ENCODE data around the gene FAM216A.
"Not testable (repeated sequence)": the region's sequence is repeated elsewhere in the genome, so short reads cannot be mapped to it uniquely, and the experiment has no call there.

The FAM216A gene

DNA sequence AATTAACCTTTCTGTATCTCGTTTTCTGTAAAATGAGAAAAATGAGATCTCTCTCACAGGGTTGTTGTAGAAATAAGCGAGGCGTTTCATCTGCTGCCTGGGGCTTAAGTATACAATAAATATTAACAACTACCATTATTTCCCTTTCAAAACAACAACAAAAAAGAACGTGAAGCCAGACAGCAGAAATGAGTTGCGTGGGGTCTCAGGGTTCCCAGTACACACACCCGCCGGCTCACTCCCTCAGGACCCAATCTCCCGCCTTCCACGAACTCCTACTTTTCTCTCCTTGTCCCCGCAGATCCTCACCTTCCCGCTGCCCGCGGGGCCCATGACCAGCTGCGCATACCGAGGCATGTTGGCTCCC, 815 bp upstream of the FAM216A start:
- no peak for DNase-seq
- in situ Hi-C loops (cut with MboI; ENCODE audit: low pct_unique_long_range_greater_than_20kb, low sequenced_read_pairs) = no loop called here

DNA sequence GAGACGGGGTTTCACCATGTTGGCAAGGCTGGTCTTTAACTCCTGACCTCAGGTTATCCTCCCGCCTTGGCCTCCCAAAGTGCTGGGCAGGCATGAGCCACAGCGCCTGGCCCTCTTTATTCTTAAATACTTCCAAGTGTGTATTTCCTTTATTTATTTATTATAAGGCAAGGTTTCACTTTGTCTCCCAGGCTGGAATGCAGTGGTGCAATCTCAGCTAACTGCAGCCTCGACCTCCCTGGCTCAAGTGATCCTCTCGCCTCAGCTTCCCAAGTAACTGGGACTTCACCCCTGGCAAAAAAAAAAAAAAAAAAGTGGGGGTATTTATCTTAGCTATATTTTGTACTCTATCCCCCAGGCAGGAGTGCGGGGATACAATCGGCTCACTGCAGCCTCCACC, 6.8 kb downstream of the FAM216A start:
- in situ Hi-C loops (cut with MboI; ENCODE audit: low pct_unique_long_range_greater_than_20kb, low sequenced_read_pairs) = no loop called here
- DNase-seq = no peak

DNA sequence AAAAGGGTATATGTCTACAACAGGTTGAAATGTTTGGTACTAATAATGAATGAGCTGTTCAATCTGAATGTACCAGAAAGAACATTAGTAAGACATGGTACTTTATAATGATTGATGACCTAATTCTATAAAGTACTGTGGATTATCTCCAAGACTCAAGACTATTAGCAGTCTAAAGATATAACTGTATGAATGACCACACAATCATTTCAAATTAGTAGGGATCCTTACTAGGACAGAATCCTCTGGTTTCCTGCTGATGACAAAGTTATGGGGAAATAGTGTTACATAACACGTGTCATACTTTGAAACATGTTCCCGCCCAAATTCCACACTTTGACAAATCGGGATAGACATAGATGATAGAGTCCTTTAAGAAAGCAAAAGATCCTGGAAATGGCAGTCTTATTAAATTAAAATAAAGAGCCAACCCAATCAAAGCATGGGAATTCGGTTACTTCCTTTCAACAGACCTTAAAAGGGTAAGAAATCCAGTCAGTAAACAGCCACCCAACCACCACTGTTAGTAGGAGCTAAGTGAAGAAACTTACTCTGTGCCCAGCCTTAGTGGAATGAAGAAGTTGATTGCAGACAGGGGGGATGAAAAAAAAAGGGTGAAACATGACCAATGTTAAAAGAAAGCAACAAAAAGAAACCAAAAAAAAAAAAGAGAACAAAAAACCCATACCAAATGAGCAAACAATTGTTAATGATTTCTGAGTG, 30.5 kb downstream of the FAM216A start:
- peak; percentile 50 for DNase-seq
- in situ Hi-C loops (cut with MboI; ENCODE audit: low pct_unique_long_range_greater_than_20kb, low sequenced_read_pairs) = no loop called here

DNA sequence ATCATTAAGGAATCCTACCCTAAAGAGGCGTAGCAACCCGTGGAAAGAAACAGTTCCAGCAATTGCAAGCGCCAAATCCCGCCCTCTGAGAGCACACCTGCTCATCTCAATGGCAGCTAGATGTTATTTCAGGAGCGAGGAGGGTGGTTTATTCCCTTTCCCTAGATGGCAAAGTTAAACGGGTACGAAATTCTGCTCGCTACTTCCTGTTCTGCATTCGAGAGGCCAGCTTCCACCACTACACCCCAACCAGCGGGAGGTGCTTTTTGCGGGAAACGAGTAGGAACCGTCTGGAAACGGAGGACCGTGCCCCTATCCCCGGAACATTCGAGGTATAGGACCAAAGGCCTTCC, 32.7 kb downstream of the FAM216A start:
- in situ Hi-C loops (cut with MboI; ENCODE audit: low pct_unique_long_range_greater_than_20kb, low sequenced_read_pairs) = no loop called here
- peak; percentile 82 for DNase-seq

DNA sequence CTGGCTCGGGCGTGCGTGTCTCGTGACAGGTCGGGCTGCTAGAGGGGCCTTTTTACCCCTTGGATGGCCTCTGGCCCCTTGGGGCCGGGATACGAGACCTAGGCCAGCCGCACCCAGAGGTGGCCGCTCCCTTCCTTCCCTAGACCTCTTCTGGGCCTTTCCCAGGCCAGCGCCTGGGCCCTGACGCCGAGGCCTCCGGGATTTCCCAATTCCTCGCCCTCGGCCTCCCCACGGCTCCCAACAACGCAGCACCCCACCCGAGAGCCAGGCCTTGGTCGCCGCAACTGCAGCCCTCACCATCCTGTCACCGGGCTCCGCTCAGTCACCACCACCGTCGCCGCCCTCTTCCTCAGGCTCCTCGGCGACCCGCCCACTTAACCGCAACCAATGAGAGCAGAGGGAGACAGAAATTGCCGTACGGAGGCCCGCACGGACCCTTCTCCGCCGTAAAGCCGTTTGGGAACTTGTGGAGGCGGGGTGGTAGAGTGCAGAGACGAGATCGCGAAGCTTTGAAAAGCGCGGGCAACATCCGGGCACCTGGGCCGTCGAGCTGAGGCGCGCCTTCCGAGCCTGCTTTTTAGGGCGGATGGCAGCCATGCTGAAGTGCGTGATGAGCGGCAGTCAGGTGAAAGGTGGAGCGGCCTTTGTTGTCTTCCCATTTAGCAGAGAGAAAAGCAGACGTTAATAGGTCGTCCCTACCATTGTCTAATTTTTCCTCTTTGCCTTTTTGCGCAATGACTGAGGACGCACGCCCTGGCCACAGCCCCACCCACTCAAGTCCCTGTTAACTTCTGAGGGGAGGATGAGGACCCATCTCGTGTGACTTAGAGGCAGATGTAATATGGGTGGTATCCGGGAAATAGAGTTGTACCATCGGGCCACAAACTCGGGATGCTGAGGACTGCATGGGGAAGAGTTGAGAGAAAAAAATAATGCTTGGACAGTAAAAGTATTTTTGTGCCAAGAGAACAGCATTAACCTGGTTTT, 33.4 kb downstream of the FAM216A start, which contains the start of the genes RAD9B and VPS29:
Gene RAD9B (plus strand): TSS at position 580 of the 987 bp plus-strand sequence. CDS start 7 bp downstream, at position 587.
Gene VPS29 (minus strand): TSS at position 360 of the 987 bp plus-strand sequence. CDS start 60 bp downstream, at position 300.
- peak; percentile 100 for DNase-seq
- in situ Hi-C loops (cut with MboI; ENCODE audit: low pct_unique_long_range_greater_than_20kb, low sequenced_read_pairs) = no loop called here

DNA sequence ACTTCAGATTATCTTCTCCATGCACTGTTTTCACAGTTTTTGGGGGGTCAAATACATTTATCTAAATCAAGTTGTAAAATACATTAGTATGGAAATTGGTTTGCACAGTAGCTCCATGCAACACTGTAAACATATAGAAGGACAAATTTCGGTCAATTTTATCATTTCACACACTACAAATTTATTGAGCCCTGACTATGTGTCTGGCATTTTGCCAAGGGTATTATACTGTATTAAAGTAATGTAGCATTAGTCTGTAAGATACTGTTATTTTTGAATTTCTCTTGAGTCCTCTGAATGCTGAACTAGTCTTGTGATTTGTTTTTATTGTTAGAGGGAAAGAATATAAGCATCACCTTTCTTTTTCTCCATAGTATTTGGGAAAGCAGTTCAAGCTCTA, 34.8 kb downstream of the FAM216A start:
- in situ Hi-C loops (cut with MboI; ENCODE audit: low pct_unique_long_range_greater_than_20kb, low sequenced_read_pairs) = no loop called here
- DNase-seq = no peak

DNA sequence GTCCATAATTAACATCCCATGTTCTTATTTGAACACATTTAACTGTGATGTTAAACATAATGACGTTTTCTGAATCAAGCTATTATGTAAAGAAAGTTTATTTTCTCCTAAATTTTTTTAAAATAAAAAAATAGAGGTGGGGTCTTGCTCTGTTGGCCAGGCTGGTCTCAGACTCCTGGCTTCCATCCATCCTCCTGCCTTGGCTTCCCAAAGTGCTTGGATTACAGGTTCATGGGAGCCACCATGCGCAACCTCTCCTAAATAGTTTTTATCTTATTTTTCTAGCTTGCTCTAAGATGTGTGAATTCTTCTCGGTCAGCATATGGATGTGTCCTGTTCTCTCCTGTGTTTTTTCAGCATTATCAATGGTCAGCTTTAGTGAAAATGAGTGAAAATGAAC, 36.7 kb downstream of the FAM216A start:
- DNase-seq = no peak
- in situ Hi-C loops (cut with MboI; ENCODE audit: low pct_unique_long_range_greater_than_20kb, low sequenced_read_pairs) = no loop called here

DNA sequence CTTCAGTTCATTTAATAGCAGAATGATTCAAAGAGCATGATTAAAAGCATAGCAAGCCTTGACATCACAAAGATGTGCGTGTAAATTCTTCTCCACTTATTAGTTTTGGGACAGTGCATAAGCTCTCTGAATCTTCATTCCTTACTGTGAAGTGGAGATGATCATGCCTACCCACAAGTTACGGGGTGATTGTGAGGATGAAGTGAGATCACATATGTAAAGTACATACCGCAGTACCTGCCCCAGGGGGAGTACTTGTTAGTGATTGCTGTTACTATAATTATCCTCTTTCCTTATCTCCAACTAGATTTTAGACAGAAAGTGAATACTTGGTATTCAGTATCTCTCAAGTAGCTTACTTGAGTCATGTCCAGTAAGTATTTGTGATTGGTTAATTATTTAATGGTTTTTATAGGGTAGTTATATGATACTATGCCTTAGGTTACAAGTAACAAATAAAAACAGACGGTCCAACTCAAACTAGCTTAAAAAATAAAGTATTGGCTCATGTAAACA, 39.5 kb downstream of the FAM216A start:
- in situ Hi-C loops (cut with MboI; ENCODE audit: low pct_unique_long_range_greater_than_20kb, low sequenced_read_pairs) = no loop called here
- DNase-seq = no peak

DNA sequence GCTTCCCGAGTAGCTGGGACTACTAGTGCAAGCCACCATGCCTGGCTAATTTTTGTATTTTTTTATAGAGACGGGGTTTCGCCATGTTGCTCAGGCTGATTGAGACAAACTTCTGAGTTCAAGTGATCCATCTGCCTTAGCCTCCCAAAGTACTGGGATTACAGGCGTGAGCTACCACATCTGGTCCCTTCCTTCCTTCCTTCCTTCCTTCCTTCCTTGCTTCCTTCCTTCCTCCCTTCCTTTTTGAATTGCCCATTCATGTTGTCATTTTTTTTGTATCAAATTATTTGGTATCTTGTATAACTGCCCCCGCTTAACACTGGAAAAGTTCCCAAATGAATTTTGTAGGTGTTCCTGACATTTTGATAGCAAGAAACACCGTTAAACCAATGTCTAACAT, 45.2 kb downstream of the FAM216A start:
- in situ Hi-C loops (cut with MboI; ENCODE audit: low pct_unique_long_range_greater_than_20kb, low sequenced_read_pairs) = no loop called here
- no peak for DNase-seq

DNA sequence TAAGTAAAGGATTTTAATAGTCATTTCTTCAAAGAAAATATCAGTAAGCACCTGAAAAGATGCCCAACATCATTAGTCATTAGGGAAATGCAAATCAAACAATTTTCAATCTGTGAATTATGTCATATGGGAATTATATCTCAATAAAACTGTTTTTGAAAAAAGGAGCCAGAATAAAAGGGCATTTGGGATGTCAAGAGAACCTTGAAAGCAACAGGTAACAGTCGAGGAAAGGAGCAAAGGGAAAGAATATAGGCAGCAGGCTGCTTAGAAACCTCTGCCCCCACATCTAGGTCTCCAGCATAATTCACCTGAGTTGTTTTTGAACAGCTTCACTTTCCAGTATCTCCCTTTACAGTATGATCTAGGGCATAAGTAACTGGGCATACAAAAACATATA, 45.7 kb downstream of the FAM216A start:
- no peak for DNase-seq
- in situ Hi-C loops (cut with MboI; ENCODE audit: low pct_unique_long_range_greater_than_20kb, low sequenced_read_pairs) = no loop called here

DNA sequence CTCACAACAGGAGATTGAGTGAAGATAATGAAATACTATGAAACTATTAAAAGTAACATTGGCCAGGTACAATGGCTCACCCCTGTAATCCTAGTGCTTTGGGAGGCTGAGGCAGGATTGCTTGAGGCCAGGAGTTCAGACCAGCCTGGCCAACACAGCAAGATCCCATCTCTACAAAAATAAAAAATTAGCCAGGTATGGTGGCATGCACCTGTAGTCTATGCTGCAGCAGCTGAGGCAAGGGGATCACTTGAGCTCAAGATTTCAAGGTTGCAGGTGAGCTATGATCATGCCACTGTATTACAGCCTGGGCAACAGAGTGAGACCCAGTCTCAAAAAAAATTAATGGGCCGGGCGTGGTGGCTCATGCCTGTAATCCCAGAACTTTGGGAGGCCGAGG, 48.4 kb downstream of the FAM216A start:
- no peak for DNase-seq
- in situ Hi-C loops (cut with MboI; ENCODE audit: low pct_unique_long_range_greater_than_20kb, low sequenced_read_pairs) = no loop called here

DNA sequence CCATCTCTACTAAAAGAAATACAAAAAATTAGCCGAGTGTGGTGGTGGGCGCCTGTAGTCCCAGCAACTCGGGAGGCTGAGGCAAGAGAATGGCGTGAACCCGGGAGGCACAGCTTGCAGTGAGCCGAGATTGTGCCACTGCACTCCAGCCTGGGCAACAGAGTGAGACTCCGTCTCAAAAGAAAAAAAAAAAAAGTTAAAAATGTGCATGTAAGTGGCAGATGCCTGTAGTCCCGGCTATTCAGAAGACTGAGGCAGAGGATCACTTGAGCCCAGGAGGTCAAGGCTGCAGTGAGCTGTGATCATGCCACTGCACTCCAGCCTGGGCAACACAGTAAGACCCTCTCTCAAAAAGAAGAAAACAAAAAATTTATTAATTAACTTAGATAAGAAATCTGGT, 49.4 kb downstream of the FAM216A start:
- in situ Hi-C loops (cut with MboI; ENCODE audit: low pct_unique_long_range_greater_than_20kb, low sequenced_read_pairs); DNase-seq: not testable (repeated sequence)

DNA sequence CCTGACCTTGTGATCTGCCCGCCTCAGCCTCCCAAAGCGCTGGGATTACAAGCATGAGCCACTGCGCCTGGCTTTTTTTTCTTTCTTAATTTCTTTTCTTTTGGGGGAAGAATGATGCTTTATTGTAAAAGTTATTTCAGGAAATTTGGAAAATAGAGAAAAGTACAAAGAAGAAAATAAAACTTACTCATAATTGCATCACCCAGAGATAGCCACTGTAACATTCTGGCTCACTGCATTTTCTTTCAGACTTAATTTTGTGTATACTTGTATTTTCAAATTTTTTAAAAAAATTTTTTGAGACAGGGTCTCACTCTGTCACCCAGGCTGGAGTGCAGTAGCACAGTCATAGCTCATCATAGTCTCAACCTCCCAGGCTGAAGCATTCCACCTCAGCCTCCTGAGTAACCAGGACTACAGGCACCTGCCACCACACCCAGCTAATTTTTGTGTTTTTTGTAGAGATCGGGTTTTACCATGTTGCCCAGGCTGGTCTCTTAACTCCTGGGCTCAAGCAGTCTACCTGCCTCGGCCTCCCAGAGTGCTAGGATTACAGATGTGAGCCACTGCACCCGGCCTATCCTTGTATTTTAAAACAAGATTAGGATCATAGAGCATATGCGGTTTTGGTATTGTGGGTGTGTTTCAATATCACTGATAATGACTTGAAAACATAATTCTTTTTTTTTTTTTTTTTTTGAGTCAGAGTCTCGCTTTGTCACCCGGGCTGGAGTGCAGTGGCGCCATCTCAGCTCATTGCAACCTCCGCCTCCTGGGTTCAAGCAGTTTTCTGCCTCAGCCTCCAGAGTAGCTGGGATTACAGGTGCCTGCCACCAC, 52.4 kb downstream of the FAM216A start:
- in situ Hi-C loops (cut with MboI; ENCODE audit: low pct_unique_long_range_greater_than_20kb, low sequenced_read_pairs); DNase-seq: not testable (repeated sequence)

DNA sequence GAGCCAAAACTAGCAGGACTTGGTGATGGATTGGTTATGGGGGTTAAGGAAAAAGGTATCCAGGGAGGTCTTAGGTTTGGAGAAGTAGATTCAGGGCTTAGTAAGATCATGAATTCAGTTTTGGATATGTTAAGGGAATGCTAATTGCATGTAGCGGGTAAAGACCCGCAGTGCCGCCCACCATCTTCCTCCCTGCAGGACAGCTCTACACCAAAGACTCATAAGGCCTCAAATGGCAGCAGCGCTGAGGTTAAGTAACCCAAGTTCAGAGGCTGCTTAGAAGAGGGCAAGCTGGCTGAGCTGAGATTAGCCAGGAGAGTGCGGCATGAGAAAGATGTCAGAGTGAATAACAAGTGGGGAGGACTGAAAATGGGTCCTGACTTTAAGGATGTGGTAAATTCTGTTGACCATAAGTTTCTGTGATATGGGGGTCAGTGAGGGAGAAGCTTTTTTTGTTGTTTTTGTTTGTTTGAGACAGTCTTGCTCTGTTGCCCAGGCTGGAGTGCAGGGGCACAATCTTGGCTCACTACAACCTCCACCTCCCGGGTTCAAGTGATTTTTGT, 59.7 kb downstream of the FAM216A start:
- in situ Hi-C loops (cut with MboI; ENCODE audit: low pct_unique_long_range_greater_than_20kb, low sequenced_read_pairs) = no loop called here
- DNase-seq = no peak

DNA sequence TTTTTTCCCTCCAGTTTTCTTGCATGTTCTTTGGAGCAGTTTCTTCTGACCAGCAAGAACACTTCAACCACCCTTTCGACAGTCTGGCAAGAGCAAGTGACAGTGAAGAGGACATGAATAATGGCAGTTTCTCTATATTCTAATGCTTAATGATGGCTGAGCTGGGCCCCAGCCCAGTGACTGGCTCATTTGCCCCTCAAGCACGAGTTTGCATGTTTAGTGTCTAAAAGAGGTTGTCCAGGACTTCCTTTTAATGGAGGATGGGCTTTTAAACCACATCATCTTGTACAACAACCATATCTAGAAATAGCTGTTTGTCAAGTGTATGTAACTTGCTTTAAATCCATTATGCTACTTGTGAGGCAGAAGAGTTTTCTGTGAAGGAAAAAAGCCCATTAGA, 61.9 kb downstream of the FAM216A start:
- DNase-seq = no peak
- in situ Hi-C loops (cut with MboI; ENCODE audit: low pct_unique_long_range_greater_than_20kb, low sequenced_read_pairs) = no loop called here

DNA sequence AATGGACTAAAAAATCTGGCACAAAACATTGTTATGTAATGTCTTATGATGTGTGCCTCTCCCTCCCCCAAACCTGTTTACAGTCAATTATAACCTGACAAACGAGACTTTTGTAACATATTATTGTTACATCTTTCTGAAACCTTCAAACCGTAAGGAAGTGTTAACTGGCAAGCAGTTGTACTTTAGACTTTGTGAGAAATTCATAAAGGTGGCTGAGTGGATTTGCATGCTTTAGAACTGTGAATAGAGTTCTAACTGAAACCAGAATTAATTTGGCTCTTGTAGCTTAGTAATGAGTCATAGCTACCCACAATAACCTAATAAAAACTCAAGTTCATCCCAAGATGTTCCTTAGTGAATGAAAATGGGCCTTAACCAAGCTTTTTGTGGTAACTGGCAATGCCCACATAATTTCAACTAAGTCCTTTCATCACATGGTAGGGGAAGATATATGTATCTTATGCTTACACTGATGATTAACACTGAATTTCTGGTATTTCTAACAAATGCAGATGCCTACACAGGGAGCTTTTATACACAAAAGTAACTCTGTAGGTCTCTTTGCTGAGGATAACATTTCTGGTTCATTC, 63.2 kb downstream of the FAM216A start:
- in situ Hi-C loops (cut with MboI; ENCODE audit: low pct_unique_long_range_greater_than_20kb, low sequenced_read_pairs) = no loop called here
- no peak for DNase-seq

DNA sequence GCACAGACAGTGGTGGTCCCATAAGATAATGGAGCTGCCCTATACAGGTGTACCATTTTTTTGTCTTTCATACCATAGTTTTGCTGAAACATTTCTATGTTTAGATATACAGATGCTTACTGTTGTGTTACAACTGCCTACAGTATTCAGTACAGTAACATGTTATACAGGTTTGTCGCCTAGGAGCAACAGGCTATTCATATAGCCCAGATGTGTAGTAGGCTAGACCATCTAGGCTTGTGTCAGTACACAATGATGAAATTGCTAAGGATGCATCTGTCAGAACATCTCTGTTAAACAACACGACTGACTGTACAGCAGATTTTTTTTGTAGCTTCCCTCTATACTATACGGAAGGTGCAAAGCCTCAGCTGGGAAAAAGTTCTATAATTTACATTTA, 64.0 kb downstream of the FAM216A start:
- no peak for DNase-seq
- in situ Hi-C loops (cut with MboI; ENCODE audit: low pct_unique_long_range_greater_than_20kb, low sequenced_read_pairs) = no loop called here

DNA sequence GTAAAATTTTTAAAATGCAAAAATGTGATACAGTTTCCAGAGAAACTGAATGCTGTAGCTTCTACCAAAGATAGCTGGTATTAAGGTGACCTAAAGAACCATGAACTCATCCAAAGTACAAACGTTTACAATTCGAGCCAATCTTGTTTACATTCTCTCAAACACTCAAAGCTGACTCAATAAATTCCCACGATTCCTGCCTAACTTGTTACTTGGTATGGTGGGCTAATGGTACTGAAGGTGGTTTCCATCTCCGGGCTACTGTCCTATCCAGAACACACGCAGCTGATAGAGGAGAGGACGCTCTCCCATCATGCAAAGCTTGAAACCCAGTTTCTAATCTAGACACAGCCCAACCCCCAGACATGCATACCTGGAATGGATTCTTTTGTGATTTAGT, 65.0 kb downstream of the FAM216A start:
- no peak for DNase-seq
- in situ Hi-C loops (cut with MboI; ENCODE audit: low pct_unique_long_range_greater_than_20kb, low sequenced_read_pairs) = no loop called here

DNA sequence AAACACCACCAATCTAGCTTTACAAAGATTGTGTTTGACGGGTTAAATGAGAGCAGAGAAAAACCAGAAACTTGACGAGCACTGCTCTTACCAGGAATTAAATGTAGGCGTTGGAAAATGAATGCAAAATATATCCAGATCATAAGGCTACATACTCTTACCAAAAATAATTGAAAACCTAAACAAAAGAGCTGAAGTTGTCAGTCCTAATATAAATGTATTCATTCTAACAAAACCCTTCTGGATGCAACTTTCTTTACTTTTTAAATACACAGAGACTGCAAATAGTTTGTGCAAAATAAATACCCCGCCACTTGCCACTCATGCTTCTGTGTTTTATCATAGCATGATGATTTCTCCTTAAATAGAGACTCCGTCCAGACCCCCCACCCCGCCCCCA, 66.2 kb downstream of the FAM216A start:
- no peak for DNase-seq
- in situ Hi-C loops (cut with MboI; ENCODE audit: low pct_unique_long_range_greater_than_20kb, low sequenced_read_pairs) = no loop called here
